NB4 (cell line): Measurements from ENCODE around the gene TAS1R3.

Experiments used
- DNase-seq: peaks from one replicate; pipeline ENCODE4 v3.0.0; 2010; ENCODE audit warnings: low read depth
- H3K4me3 ChIP-seq: one replicate; pipeline ENCODE4 v1.5.1; 2011; ENCODE audit warnings: mild to moderate bottlenecking, low read depth, low read length, moderate library complexity
- MYC ChIP-seq: IDR thresholded peaks from 2 replicates; pipeline ENCODE4 v1.6.1; 2011; ENCODE audit warnings: low read depth, low read length
- POLR2A ChIP-seq: IDR thresholded peaks from 2 replicates; pipeline ENCODE4 v1.6.1; 2011; ENCODE audit warnings: mild to moderate bottlenecking; ENCODE audit not compliant: insufficient read length; ENCODE audit errors: extremely low read depth
- TF ChIP-seq, protein P1 (sequence below): IDR thresholded peaks from 2 replicates; pipeline ENCODE4 v1.6.1; 2011; ENCODE audit warnings: low read depth, low read length
- TF ChIP-seq, protein P2 (sequence below): IDR thresholded peaks from one replicate; pipeline ENCODE4 v1.5.1; 2012; ENCODE audit warnings: low read depth, low read length

The TAS1R3 gene

DNA sequence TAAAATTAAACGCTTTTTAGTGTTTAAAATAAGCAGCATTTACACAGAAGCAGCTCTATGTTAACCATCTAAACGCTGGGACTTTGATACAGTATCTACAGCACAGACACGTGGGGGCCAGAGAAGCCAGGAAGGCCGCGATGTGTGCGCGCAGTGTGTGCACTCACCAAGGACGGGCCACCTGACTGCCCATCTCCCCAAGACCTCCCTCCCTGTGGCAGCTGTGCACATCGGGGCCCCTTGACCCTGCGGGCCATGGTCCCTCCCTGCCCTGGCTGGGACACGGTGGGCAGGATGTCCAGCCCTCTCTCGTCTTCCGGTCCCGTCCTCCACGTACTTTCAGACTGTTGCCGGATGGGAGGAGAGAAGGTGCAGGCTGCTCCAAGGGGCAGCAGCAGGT is 4.2 kb downstream of the TAS1R3 start:
- TF ChIP-seq POLR2A = no peak
- TF ChIP-seq, protein P1, sequence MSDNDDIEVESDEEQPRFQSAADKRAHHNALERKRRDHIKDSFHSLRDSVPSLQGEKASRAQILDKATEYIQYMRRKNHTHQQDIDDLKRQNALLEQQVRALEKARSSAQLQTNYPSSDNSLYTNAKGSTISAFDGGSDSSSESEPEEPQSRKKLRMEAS = no peak
- TF ChIP-seq, protein P2, sequence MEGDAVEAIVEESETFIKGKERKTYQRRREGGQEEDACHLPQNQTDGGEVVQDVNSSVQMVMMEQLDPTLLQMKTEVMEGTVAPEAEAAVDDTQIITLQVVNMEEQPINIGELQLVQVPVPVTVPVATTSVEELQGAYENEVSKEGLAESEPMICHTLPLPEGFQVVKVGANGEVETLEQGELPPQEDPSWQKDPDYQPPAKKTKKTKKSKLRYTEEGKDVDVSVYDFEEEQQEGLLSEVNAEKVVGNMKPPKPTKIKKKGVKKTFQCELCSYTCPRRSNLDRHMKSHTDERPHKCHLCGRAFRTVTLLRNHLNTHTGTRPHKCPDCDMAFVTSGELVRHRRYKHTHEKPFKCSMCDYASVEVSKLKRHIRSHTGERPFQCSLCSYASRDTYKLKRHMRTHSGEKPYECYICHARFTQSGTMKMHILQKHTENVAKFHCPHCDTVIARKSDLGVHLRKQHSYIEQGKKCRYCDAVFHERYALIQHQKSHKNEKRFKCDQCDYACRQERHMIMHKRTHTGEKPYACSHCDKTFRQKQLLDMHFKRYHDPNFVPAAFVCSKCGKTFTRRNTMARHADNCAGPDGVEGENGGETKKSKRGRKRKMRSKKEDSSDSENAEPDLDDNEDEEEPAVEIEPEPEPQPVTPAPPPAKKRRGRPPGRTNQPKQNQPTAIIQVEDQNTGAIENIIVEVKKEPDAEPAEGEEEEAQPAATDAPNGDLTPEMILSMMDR = no peak
- H3K4me3 ChIP-seq = no peak overlapping the region
- no peak for DNase-seq

DNA sequence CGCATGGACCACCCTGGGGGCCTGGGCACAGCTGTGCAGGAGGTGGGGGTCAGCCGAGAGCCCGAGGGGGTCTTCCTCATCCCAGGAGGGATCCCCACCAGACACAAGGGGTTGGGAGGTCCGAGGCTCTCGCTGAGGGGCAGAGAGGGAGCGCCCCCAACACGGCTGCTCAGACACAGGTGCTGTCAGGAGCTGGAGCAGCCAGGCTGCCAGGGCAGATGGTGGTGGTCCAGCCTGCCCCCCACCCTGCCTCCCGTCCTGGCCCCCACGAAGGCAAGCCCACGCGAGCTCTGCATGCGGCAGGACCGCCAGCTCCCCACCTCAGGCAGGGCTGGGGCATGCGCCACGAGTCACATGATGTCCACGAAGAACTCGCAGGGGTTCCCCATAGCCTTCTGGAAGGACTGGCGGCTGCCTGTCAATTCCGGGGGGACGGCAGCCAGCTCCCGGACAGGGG is 4.7 kb downstream of the TAS1R3 start:
- no peak overlapping the region for H3K4me3 ChIP-seq
- no peak for DNase-seq
- TF ChIP-seq MYC (no peak), POLR2A (no peak)
- TF ChIP-seq, protein P2 = no peak
- TF ChIP-seq, protein P1 = no peak

DNA sequence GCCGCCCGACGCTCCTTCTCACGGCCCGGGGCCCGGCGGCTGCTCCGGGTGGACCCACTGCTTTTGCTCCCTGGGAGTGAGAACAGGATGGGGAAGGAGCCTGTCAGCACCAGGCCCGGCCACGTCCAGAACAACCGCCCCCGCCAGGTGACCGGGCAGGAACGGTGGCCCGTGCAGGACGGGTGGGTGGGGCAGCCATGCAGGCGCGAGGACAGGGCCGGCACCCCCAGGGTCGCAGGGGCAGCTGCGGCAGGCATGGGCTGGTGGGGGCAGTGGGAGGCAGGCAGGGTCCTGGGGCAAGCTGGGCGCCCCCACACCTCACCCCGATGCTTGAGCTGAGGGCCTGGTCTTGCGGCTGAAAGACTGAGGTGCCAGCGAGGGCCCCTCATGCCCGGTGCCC is 5.4 kb downstream of the TAS1R3 start:
- DNase-seq = no peak
- TF ChIP-seq, protein P2 = no peak
- TF ChIP-seq MYC (no peak), POLR2A (no peak)
- TF ChIP-seq, protein P1 = no peak
- H3K4me3 ChIP-seq = no peak overlapping the region

DNA sequence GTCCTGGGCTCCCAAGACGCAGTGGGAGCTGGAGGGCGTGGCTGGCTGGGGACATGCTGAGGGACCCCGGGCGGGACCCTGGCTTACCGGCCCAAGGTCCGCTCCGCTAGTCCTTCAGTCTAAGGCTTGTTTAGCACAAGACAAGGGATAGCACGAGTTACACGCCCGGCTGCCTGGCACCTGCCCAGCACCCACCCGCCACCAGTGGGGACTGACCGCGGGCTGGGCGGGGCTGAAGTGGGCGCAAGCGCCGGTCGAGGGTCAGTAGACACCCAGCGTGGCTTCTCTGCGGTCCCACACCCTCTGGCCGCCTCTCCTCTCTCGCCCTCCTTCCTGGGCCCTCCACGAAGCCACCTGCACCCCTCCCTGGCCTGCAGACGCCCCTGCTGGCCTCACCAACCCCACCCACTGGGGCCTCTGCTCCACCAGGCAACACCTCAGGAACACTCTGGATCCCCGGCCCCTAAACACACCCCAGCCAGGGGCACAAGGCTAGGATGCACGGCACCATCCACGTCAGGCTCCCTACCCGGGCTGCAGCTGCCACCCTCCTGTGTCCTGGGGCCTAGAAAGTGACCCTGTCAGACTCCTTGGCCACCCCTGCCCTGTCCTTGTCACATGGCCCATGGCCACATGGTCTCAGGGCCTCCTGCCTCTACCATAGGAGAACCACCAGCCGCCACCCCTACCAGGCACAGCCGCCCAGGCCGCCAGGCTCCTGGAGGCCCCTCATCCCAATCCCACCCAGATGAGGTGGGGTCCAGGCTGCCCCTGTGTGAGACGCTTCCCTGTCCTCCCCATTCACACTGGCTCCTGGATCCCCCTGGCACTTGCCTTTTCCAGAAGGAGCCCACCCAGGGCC is 6.1 kb downstream of the TAS1R3 start:
- no peak overlapping the region for H3K4me3 ChIP-seq
- TF ChIP-seq, protein P2 = no peak
- TF ChIP-seq, protein P1 = no peak
- no peak for TF ChIP-seq POLR2A
- no peak for DNase-seq

DNA sequence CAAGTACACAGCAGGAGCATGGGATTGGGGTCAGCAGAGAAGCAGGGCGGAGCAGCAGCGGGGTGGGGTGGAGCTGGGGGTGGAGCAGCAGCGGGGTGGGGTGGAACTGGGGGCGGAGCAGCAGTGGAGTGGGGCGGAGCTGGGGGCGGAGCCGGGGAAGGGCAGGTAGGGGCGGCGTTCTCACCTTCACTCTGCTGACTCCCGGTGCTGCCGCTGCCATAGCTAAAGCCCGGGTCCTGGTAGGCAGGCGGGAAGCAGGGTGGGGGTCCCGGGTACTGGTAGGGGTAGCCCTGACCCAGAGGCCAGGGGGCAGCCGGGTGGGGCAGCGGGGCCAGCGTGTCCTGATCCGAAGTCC is 6.7 kb downstream of the TAS1R3 start:
- no peak for DNase-seq
- TF ChIP-seq, protein P1 = no peak
- TF ChIP-seq MYC (no peak), POLR2A (no peak)
- TF ChIP-seq, protein P2 = no peak
- H3K4me3 ChIP-seq = no peak overlapping the region
